Measurements from ENCODE around the gene MYO16. TPM values are rescaled to one million over a fixed set of nuclear protein-coding genes. Genes with fewer than 3 reads are reported as not detected.
"Not testable (repeated sequence)": the region's sequence is repeated elsewhere in the genome, so short reads cannot be mapped to it uniquely, and the experiment has no call there.

The MYO16 gene
- polyA plus RNA-seq, 3 donors: 0.37 to 0.60 (median 0.44) TPM

GRCh38 chr13:108987517-108987916 is 358.1 kb downstream of the MYO16 start:
- no peak for DNase-seq (ENCODE audit: extremely low read depth in 1 of 11, low read depth in 9 of 11, low spot score in 4 of 11)

- DNase-seq (ENCODE audit: extremely low read depth in 1 of 11, low read depth in 9 of 11, low spot score in 4 of 11): no peak
Observed at GRCh38 chr13:108987944-108988343, 358.5 kb downstream of the MYO16 start.

- DNase-seq (ENCODE audit: extremely low read depth in 1 of 11, low read depth in 9 of 11, low spot score in 4 of 11): not testable (repeated sequence)
Observed at GRCh38 chr13:108991416-108991815, 362.0 kb downstream of the MYO16 start.

- no peak for DNase-seq (ENCODE audit: extremely low read depth in 1 of 11, low read depth in 9 of 11, low spot score in 4 of 11)
Observed at GRCh38 chr13:108993346-108993745, 363.9 kb downstream of the MYO16 start.

GRCh38 chr13:108996430-108996829 is 367.0 kb downstream of the MYO16 start:
- no peak for DNase-seq (ENCODE audit: extremely low read depth in 1 of 11, low read depth in 9 of 11, low spot score in 4 of 11)

GRCh38 chr13:109000207-109000606 is 370.8 kb downstream of the MYO16 start:
- DNase-seq (ENCODE audit: extremely low read depth in 1 of 11, low read depth in 9 of 11, low spot score in 4 of 11): no peak

GRCh38 chr13:109002934-109003333 is 373.5 kb downstream of the MYO16 start:
- DNase-seq (ENCODE audit: extremely low read depth in 1 of 11, low read depth in 9 of 11, low spot score in 4 of 11): no peak

- DNase-seq (ENCODE audit: extremely low read depth in 1 of 11, low read depth in 9 of 11, low spot score in 4 of 11): no peak
Observed at GRCh38 chr13:109007946-109008345, 378.5 kb downstream of the MYO16 start.

GRCh38 chr13:109009756-109010155 is 380.3 kb downstream of the MYO16 start:
- DNase-seq (ENCODE audit: extremely low read depth in 1 of 11, low read depth in 9 of 11, low spot score in 4 of 11): no peak

- no peak for DNase-seq (ENCODE audit: extremely low read depth in 1 of 11, low read depth in 9 of 11, low spot score in 4 of 11)
Observed at GRCh38 chr13:109010912-109011311, 381.5 kb downstream of the MYO16 start.

GRCh38 chr13:109012115-109012514 is 382.7 kb downstream of the MYO16 start:
- no peak for DNase-seq (ENCODE audit: extremely low read depth in 1 of 11, low read depth in 9 of 11, low spot score in 4 of 11)

GRCh38 chr13:109021558-109021957 is 392.1 kb downstream of the MYO16 start:
- no peak for DNase-seq (ENCODE audit: extremely low read depth in 1 of 11, low read depth in 9 of 11, low spot score in 4 of 11)

- no peak for DNase-seq (ENCODE audit: extremely low read depth in 1 of 11, low read depth in 9 of 11, low spot score in 4 of 11)
Observed at GRCh38 chr13:109024611-109025010, 395.2 kb downstream of the MYO16 start.

- DNase-seq (ENCODE audit: extremely low read depth in 1 of 11, low read depth in 9 of 11, low spot score in 4 of 11): no peak
Observed at GRCh38 chr13:109026266-109026665, 396.9 kb downstream of the MYO16 start.

- no peak for DNase-seq (ENCODE audit: extremely low read depth in 1 of 11, low read depth in 9 of 11, low spot score in 4 of 11)
Observed at GRCh38 chr13:109028624-109029023, 399.2 kb downstream of the MYO16 start.

GRCh38 chr13:109033090-109033489 is 403.7 kb downstream of the MYO16 start:
- no peak for DNase-seq (ENCODE audit: extremely low read depth in 1 of 11, low read depth in 9 of 11, low spot score in 4 of 11)

GRCh38 chr13:109036078-109036780 is 406.8 kb downstream of the MYO16 start:
- DNase-seq (ENCODE audit: extremely low read depth in 1 of 11, low read depth in 9 of 11, low spot score in 4 of 11): no peak

GRCh38 chr13:109043636-109044035 is 414.2 kb downstream of the MYO16 start:
- DNase-seq (ENCODE audit: extremely low read depth in 1 of 11, low read depth in 9 of 11, low spot score in 4 of 11): no peak

- no peak for DNase-seq (ENCODE audit: extremely low read depth in 1 of 11, low read depth in 9 of 11, low spot score in 4 of 11)
Observed at GRCh38 chr13:109055850-109056249, 426.4 kb downstream of the MYO16 start.

GRCh38 chr13:109058087-109058486 is 428.7 kb downstream of the MYO16 start:
- DNase-seq (ENCODE audit: extremely low read depth in 1 of 11, low read depth in 9 of 11, low spot score in 4 of 11): no peak

GRCh38 chr13:109072505-109072904 is 443.1 kb downstream of the MYO16 start:
- DNase-seq (ENCODE audit: extremely low read depth in 1 of 11, low read depth in 9 of 11, low spot score in 4 of 11): no peak
